GM19099 (cell line): Measurements from ENCODE around the gene AKAP8L.

ENCODE experiments used
- POLR2A ChIP-seq: IDR thresholded peaks from 3 replicates; pipeline ENCODE4 v1.6.1; 2011; ENCODE audit warnings: low read depth; ENCODE audit not compliant: insufficient read length; ENCODE audit errors: extremely low read depth

AKAP8L gene

DNA sequence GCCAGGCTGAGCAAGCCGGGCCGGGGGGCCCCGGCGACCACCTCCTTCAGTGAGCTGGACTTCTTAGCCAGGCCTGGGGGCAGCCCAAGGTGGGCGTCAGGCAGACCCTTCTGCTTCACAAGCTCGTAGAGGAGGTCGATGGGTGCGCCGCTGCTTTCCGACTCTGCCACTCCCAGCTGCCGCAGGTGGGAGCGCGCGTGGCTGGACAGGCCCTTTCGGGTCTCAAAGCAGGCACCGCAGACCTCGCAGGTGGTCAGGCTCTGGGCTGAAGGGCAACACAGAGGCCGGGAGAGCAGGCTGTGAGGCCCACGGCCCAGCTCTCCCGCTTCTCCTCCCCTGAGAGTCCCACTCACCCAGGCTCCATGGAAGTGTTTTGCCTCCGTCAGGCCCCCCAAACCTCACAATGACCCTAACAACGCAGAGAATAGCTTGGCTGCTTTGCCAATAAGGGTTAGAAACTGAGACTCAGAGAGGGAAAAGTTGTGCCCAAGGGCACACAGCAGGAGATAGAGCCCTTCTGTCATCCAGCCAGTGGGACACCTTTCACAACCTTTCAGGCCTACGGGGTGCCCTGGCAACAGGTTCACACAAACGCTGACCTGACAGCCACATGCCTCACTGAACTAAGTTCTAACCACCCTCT, 11.2 kb upstream of the AKAP8L start:
- TF ChIP-seq POLR2A = no peak

DNA sequence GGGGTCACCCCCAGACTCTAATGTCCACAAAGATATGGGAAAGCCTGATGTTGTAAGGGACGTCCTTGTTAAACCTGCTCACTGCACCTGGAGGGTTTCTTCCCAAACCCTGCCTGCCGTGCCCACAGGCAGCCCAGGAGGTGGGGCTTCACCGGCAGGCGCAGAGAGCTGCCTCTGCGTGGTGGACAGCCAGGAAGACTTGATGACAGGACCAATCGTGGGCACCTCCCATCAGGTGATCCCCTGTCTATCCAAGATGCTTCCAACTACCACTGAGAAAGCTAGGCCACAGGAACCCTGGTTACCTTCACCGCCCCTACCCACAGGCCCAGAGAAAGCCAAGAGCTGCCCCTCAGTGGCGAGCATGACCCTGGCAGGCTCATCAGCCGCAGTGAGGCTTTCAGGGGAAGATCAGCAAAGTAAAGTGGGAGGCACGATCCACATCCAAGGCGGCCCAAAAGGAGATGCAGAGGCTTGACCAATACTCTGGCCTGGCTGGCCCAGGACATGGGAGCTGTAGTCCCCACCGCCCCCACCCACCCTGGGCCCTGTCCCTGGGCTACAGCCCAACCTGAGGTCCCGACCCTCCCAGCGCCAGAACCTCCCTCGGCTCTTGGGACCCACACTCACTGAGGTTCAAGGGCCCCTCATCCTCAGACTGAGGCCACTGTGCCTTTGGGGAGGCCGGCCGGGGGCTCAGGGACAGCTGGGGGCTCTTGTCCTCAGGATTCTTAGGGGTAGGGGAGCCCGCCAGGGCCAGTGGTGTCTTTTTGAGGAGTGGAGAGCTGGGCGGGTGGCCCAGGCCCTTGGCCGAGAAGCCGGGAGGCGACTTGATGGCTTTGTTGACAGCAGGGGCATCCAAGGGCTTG, 10.4 kb upstream of the AKAP8L start:
- no peak for TF ChIP-seq POLR2A

DNA sequence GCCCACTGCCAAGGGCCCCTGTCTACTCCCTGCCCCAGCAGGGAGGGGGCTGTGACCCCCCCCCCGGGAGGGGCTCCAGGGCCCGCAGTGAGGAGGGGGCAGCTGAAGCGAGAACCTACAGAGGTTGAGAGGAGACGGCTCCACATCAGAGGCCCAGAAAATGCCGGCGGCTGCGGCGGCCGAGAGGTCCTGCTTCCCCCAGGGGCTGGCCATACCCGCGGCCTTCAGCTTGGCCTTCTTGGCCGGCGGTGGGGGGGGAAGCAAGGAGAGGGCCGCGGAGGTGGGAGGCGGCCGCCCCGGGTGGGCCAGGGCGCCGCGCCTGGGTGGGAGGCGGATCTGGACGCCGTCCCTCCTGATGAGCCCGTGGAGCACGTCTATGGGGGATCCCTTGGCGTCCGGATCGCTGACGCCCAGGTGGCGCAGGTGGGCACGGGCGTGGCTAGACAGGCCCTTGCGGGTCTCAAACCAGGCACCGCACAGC, 9.2 kb upstream of the AKAP8L start:
- TF ChIP-seq POLR2A = no peak

DNA sequence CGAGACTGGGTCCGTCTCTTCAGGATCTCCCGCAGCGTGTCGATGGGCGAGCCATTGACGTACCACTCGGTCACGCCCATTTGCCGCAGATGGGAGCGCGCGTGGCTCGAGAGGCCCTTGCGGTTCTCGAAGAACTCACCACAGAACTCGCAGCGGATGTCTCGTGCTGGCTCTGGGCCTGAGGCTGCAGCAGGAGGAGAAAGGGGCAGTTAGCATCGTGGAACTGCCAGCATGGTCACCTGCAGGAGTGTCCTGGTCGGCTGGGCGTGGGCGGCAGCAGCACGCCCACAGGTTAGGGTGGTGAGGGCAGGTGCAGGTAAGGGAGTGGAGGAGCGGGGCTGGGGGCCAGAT, 8.5 kb upstream of the AKAP8L start:
- no peak for TF ChIP-seq POLR2A

DNA sequence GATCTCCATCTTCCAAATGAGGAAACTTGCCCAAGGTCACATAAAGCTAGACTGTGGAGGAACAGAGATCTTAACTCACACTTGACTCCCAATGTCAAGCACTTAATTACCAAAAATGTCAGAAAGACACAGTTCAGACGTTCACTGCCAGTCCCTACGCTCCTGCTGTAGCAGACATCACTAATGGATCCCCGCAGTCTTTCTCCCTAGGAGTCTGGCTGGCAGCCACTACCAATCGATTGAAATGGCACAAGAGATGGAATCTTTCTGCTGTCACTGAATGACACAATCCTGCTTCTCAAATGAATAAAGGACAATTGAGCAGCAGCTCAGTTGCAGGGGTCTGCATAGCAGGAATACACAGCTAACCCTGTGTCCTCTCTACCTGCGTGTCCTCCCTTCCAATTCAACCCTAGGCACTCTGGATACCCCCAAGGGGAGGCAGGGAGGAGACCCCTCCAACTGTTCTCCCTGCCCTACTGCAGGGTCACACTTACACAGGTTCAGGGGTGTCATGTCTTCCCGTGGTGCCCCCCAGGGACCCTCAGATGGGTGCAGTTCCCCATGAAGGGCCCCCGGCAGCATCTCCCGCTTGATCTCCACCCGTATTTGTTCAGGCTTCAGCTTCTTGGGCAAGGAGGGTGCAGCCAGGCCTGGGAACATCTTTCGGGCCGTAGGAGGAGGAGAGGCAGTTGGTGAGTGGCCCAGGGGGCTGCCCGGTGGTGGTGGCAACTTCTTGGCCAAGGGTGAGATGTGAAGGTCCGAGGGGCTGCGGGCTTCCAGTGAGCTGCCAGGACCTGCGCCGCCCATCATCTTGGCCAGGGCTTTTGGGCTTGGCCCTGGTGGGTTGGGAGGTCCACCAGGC, 7.9 kb upstream of the AKAP8L start:
- no peak for TF ChIP-seq POLR2A

DNA sequence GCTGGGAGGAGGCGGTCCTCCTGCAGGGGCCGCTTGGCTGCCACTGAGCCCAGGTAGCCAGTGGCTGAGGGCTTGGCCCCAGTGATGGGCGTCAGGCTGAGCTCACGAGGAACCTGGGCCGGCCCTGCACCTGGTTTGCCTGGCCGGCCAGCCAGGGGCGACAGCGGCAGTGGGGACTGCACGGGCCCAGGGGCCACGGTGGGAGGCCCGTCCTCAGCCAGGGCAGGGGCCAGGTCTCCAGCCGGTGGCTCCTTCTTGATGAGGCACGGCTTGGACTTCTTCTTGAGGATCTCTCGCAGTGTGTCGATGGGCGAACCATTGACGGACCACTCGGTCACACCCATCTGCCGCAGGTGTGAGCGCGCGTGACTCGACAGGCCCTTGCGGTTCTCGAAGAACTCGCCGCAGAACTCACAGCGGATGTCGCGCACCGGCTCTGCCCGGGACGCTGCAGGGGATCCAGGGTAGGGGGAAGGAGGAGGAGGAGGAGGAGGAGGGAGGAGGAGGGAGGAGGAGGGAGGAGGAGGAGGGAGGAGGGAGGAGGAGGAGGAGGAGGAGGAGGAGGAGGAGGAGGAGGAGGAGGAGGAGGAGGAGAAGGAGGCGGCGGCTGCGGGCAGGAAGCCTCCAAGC, 6.6 kb upstream of the AKAP8L start:
- no peak for TF ChIP-seq POLR2A

DNA sequence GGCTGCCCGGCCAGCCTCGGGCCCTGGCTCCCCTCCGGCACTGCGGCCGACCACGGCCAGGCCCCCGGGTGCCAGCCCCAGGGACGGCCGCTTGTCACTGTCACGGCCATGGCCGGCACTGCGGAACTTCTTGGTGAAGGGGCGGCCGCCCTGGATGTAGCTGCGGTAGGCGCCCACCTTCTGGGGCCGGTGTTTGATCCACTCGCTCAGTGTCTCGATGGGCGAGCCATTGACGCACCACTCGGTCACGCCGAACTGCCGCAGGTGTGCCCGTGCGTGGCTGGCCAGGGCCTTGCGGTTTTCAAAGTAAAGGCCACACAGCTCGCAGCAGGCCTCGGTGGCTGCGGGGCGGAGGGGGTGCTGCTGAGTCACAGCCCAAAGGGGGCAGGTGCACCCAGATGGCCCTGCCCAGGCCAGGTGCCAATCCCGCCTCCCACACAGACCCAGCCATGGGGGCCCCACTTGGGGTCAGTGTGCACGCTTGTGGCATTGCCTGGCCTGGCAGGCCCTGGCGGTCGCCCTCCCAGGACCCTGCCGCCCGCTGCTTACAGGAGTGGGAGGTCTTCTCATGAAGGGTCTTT, 6.0 kb upstream of the AKAP8L start:
- no peak for TF ChIP-seq POLR2A

DNA sequence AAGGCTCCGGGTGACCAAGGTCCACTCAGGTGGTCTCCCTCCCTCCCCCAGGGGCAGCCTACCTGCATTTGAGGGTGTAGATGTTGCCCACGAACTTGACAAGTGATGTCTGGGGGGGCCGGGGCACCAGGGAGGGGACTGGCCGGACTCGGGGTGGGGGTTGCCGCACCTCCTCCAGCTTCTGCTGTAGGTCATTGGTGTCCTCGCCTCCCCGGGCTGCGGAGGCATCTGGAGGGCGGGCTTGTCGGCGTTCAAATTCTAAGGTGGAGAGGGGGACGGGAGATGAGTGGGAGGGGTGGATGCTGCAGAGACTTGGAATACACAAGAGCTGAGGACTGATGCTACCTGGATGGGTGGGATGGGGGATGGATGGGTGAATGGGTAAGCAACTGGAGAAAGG, 5.3 kb upstream of the AKAP8L start:
- no peak for TF ChIP-seq POLR2A

DNA sequence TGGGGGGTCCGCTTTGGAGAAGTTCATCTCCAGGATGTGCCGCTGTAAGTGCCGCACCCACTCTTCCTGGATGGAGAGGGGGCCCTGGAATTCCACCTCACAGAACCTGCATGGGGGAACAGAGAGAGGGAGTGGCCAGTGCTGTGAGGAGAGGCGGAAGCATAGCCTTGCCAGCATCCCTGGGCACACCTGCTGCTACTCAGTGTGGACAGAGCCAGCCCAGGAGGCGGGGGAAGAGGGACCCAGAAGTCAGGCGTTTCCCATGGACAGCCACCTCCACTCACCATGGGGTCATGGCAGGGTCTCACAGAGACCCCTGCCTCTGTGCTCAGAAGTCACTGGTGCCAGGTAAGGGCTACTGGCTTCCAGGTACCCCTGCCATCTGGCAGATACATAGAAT, 4.3 kb upstream of the AKAP8L start:
- TF ChIP-seq POLR2A = no peak

DNA sequence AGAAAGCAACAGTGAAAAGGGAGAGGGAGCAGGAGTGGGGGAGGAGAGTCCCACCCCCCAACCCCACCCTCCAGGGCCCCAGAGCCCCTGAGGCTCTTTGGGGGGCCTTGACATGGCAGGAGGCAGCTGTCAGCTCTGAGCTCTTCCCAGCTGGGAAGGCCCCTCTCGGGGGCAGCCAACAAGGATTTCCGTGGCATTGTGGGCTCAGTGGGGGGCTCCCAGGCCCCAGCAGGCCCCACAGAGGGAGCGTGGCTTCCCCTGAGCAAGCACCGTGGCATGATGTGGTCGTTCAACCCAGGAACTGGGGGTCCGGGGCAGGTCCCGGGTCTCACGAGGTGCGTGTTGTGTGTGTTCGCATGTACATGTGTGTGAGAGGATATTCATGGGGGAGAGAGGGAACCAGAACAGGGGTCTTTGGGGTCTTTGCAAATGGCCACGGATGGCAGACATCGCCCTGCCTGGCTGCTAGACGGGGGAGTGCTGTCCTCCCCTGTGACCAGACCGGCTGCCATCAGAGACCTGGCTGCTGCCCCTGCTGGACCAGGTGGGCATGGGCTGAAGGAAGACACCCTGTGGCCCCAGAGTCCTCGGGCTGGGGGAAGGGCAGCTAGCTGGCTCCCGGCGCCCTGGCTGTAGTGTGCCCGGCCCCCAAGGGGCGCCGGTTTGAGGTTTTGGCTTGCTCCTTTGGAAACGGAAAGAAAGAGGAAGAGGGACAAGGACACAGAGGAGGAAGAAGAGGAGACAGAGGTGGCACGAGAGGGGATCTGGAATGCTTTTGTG, 3.7 kb upstream of the AKAP8L start:
- TF ChIP-seq POLR2A = no peak

DNA sequence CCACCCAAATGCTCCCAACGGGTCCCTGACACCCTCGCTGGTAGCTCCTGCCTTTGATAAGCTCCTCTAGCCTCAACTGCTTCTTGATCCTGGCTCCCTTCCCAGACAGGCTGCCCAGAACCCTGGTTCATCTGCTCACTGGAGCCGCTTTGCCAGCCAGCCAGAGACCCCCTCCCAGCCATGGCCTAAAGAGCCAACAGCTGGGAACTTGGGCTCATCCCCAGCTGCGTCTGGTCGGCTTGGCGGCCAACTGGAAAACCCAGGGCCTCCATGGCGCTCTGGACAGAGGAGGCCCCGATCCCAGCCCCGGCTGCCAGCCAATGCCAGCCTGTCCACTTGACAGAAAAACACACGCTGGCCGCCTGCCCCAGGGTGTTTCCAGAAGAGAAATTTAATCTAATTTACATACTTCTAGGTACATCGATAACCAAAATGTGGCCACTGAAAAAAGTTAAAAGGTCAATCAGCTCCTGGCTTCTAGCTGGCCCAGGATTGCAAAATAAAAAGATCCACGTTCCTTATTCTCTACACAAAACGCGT, 3.0 kb upstream of the AKAP8L start:
- TF ChIP-seq POLR2A = no peak

DNA sequence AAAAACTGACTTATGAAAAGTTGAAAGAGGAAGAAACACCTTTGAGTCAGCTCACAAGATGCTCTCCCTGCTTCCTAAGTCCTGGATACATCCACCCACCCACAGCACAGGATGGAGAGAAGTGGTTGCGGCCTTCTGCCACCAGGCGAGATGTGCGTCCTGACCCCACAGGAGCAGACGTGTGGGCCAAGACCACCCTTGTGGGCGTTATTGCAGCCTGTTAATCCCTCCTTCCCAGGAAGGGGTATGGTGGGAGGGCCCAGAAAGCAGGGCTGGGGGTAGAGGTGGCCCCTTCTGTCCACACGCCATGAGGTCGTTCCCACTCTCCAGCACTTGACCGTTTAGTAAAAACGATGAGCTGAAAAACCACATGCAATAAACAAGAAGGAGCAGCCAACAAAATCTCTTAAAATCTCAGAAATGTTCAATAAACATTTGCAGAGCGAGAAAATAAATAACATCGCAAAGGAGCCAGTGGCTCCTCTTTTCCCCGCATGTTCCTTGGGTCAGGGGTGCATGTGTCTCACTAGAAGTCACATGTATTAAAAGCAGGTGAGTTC, 2.4 kb upstream of the AKAP8L start:
- no peak for TF ChIP-seq POLR2A

DNA sequence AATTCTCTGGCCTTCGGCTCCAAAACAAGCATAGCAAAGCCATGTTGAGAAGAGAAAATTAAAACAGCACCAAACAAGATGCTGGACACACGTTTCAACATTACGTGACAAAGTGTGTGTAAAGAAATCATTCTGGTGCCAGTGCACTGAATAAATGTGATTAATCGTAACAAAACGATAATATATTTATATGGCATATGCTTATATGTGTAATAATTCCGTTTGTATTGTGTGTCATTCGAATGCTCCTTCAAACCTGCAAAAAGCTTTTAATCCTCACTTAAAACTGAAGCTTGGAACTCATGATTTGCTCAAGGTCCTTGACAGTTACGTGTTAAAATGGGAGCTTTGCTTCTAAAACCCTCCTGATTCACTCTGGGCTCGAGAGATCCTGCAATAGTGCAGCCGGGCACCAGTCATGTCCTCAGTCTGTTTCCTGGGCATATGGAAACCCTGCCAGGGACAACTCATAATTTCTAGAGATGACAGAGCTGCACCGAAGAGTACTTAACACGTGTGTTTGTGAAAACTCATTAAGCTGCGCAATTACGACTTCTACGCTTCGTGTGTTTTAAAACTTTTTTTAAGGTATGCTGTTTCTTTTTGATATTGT, 731 bp upstream of the AKAP8L start:
- TF ChIP-seq POLR2A = no peak
